Measurements from ENCODE around the gene ZFP36L1.

ZFP36L1 gene

GRCh38 chr14:68792979-68793733, at the start of gene ZFP36L1:
ZFP36L1 (minus strand) TSS chr14:68793067; CDS start chr14:68792938, 129 bp downstream.
- TF ChIP-seq ISL1 (CRISPR knock-in tag; IDR thresholded peaks at IDR 0.05) (no peak), ARNTL (CRISPR knock-in tag; IDR thresholded peaks at IDR 0.05; ENCODE audit: borderline replicate concordance, low read depth) (no peak), PATZ1 (CRISPR knock-in tag; IDR thresholded peaks at IDR 0.05; ENCODE audit: borderline replicate concordance) (no peak), ZC3H10 (CRISPR knock-in tag; IDR thresholded peaks at IDR 0.05) (no peak), ZNF565 (CRISPR knock-in tag; conservative IDR thresholded peaks at IDR 0.05; ENCODE audit: low read depth) (no peak), CSRNP3 (CRISPR knock-in tag; IDR thresholded peaks at IDR 0.05) (no peak), GLIS3 (CRISPR knock-in tag; IDR thresholded peaks at IDR 0.05) (no peak), POU6F1 (CRISPR knock-in tag; IDR thresholded peaks at IDR 0.05; ENCODE audit: borderline replicate concordance, low read depth) (no peak), CREB5 (CRISPR knock-in tag; IDR thresholded peaks at IDR 0.05; ENCODE audit: low read depth) (no peak), OSR1 (CRISPR knock-in tag; IDR thresholded peaks at IDR 0.05) (no peak), TOX (CRISPR knock-in tag; IDR thresholded peaks at IDR 0.05; ENCODE audit: borderline replicate concordance) (no peak), SNAI2 (CRISPR knock-in tag; IDR thresholded peaks at IDR 0.05) (no peak)
- ATAC-seq: peak; percentile 4; the same call in 1 of the 3 replicates

GRCh38 chr14:68842298-68842697, 49.4 kb upstream of the ZFP36L1 start:
- ATAC-seq: no peak
- TF ChIP-seq CREB5 (CRISPR knock-in tag; IDR thresholded peaks at IDR 0.05; ENCODE audit: low read depth) (no peak), PATZ1 (CRISPR knock-in tag; IDR thresholded peaks at IDR 0.05; ENCODE audit: borderline replicate concordance) (no peak), ZNF70 (CRISPR knock-in tag; IDR thresholded peaks at IDR 0.05) (no peak), POU6F1 (CRISPR knock-in tag; IDR thresholded peaks at IDR 0.05; ENCODE audit: borderline replicate concordance, low read depth) (no peak), TCF4 (CRISPR knock-in tag; IDR thresholded peaks at IDR 0.05; ENCODE audit: borderline replicate concordance) (no peak), ZFP3 (CRISPR knock-in tag; IDR thresholded peaks at IDR 0.05) (no peak), ZNF565 (CRISPR knock-in tag; conservative IDR thresholded peaks at IDR 0.05; ENCODE audit: low read depth) (no peak), TSHZ2 (CRISPR knock-in tag; IDR thresholded peaks at IDR 0.05) (no peak), CSDC2 (CRISPR knock-in tag; IDR thresholded peaks at IDR 0.05) (no peak)

All from SK-N-SH treated with all-trans-retinoic acid at 6 μM for 48 hours (cell line).